Measurements from ENCODE around the gene FUT3. TPM values are rescaled to one million over a fixed set of nuclear protein-coding genes. Genes with fewer than 3 reads are reported as not detected.

Gene FUT3
- total RNA-seq, 2 donors from 2014 or later: 260 to 272 TPM

- peaks cover 10% of the 10 kb centered on the region for H3K4me1 ChIP-seq
- TF ChIP-seq CTCF (IDR thresholded peaks at IDR 0.05): no peak
- intact Hi-C loops (cut with DNase I): no loop called here
- H3K9me3 ChIP-seq: no peaks in the 10 kb centered on the region
- peak overlapping the region in 1 of 2 donors; percentile 71 for H3K9ac ChIP-seq (ENCODE audit: low read depth in 2 of 2, low read length in 2 of 2)
- DNase-seq: peak; percentile 90
- H3K36me3 ChIP-seq: no peaks in the 10 kb centered on the region
- peak overlapping the region; percentile 3 for H3K27ac ChIP-seq
- no peaks in the 10 kb centered on the region for H3K27me3 ChIP-seq
- no peak overlapping the region for H3K4me3 ChIP-seq
Observed at GRCh38 chr19:5826531-5827341, 24.5 kb downstream of the FUT3 start.

GRCh38 chr19:5825178-5825577 lies 26.1 kb downstream of the FUT3 start:
- intact Hi-C loops (cut with DNase I): no loop called here
- H3K4me1 ChIP-seq: peaks cover 10% of the 10 kb centered on the region
- TF ChIP-seq CTCF (IDR thresholded peaks at IDR 0.05): no peak
- no peak overlapping the region for H3K27ac ChIP-seq
- no peaks in the 10 kb centered on the region for H3K36me3 ChIP-seq
- DNase-seq: no peak
- H3K27me3 ChIP-seq: no peaks in the 10 kb centered on the region
- no peaks in the 10 kb centered on the region for H3K9me3 ChIP-seq
- H3K9ac ChIP-seq (ENCODE audit: low read depth in 2 of 2, low read length in 2 of 2): no peak overlapping the region
- H3K4me3 ChIP-seq: no peak overlapping the region

- Histone ChIP-seq H3K27ac (no peak overlapping the region), H3K9ac (ENCODE audit: low read depth in 2 of 2, low read length in 2 of 2) (no peak overlapping the region), H3K4me1 (peaks cover 10% of the 10 kb centered on the region), H3K27me3 (no peaks in the 10 kb centered on the region), H3K36me3 (no peaks in the 10 kb centered on the region), H3K4me3 (no peak overlapping the region), H3K9me3 (no peaks in the 10 kb centered on the region)
- intact Hi-C loops (cut with DNase I): loop anchor here (5.0 kb wide), 1 partner anchor 68 kb away; no protein-coding TSS in a partner anchor
- DNase-seq: no peak
- TF ChIP-seq CTCF (IDR thresholded peaks at IDR 0.05): no peak
Observed at GRCh38 chr19:5824751-5825150, 26.5 kb downstream of the FUT3 start.

GRCh38 chr19:5823579-5824281 lies 27.5 kb downstream of the FUT3 start:
- Histone ChIP-seq H3K4me1 (peaks cover 10% of the 10 kb centered on the region), H3K9ac (ENCODE audit: low read depth in 2 of 2, low read length in 2 of 2) (no peak overlapping the region), H3K36me3 (no peaks in the 10 kb centered on the region), H3K4me3 (no peak overlapping the region), H3K27me3 (no peaks in the 10 kb centered on the region), H3K27ac (no peak overlapping the region), H3K9me3 (no peaks in the 10 kb centered on the region)
- no peak for TF ChIP-seq CTCF (IDR thresholded peaks at IDR 0.05)
- intact Hi-C loops (cut with DNase I): loop anchor here (5.0 kb wide), 1 partner anchor 69 kb away; no protein-coding TSS in a partner anchor
- peak; percentile 67 for DNase-seq

GRCh38 chr19:5822181-5822844 lies 28.9 kb downstream of the FUT3 start:
- peaks cover 5% of the 10 kb centered on the region for H3K4me1 ChIP-seq
- no peak for DNase-seq
- H3K9ac ChIP-seq (ENCODE audit: low read depth in 2 of 2, low read length in 2 of 2): no peak overlapping the region
- TF ChIP-seq CTCF (IDR thresholded peaks at IDR 0.05): no peak
- H3K4me3 ChIP-seq: no peak overlapping the region
- H3K27me3 ChIP-seq: no peaks in the 10 kb centered on the region
- intact Hi-C loops (cut with DNase I): loop anchor here (5.0 kb wide), 1 partner anchor 70 kb away; no protein-coding TSS in a partner anchor
- no peak overlapping the region for H3K27ac ChIP-seq
- no peaks in the 10 kb centered on the region for H3K9me3 ChIP-seq
- H3K36me3 ChIP-seq: no peaks in the 10 kb centered on the region

Measured in colonic mucosa (tissue), 4 donors.